Caco-2 (cell line): ENCODE data around the gene SLC43A3. TPM values are rescaled to one million over a fixed set of nuclear protein-coding genes. Genes with fewer than 3 reads are reported as not detected.

ENCODE experiments used
- BruUV-seq: library from RNA; stranded (reverse); fragments of 400-500 nt; replicated peaks from 2 replicates; lab custom pipeline; 2021; lab: Mats Ljungman, UMichigan
- CTCF ChIA-PET: fragments of 300-600 bp; sonication (Branson Sonifier 250); formaldehyde crosslinking; loops from one replicate; lab custom pipeline; 2022; ENCODE audit warnings: antibody characterized with exemption; lab: Charles Lee
- POLR2A ChIA-PET: fragments of 300-600 bp; sonication (Branson Sonifier 250); formaldehyde crosslinking; loops from one replicate; lab custom pipeline; 2022; ENCODE audit warnings: antibody characterized with exemption; lab: Charles Lee
- DNase-seq, 2 experiments: peaks; one replicate each; pipeline versions ENCODE4 v3.0.0 to v3.0.0-alpha.2; 2020 to 2022
- H3K27me3 ChIP-seq: replicated peaks from 2 replicates; pipeline ENCODE4 v1.6.0; 2011; ENCODE audit warnings: low read length; ENCODE audit not compliant: control insufficient read depth, insufficient read depth
- H3K36me3 ChIP-seq: 2 replicates; pipeline ENCODE4 v1.5.1; 2011; ENCODE audit warnings: low read length; ENCODE audit not compliant: control insufficient read depth, insufficient read depth
- H3K4me1 ChIP-seq: fragments of 250-450 bp; sonication (Bioruptor Pico); 2 replicates; pipeline ENCODE4 v1.5.1; 2020; ENCODE audit warnings: mild to moderate bottlenecking
- H3K4me3 ChIP-seq: 2 replicates; pipeline ENCODE4 v1.5.1; 2011; ENCODE audit warnings: low read depth, mild to moderate bottlenecking, control low read depth, low read length
- H3K9me3 ChIP-seq: fragments of 250-450 bp; sonication (Bioruptor Pico); 2 replicates; pipeline ENCODE4 v1.5.1; 2020; ENCODE audit warnings: mild to moderate bottlenecking, moderate library complexity
- H3K27ac Mint-ChIP-seq: one replicate; pipeline ENCODE4 v1.8.0; 2022; ENCODE audit warnings: mixed read lengths; ENCODE audit not compliant: unreplicated experiment
- H3K27me3 Mint-ChIP-seq: one replicate; pipeline ENCODE4 v1.8.0; 2022; ENCODE audit warnings: mixed read lengths; ENCODE audit not compliant: insufficient read depth, unreplicated experiment
- H3K36me3 Mint-ChIP-seq: one replicate; pipeline ENCODE4 v1.8.0; 2022; ENCODE audit warnings: mild to moderate bottlenecking, mixed read lengths; ENCODE audit not compliant: insufficient read depth, unreplicated experiment
- H3K4me1 Mint-ChIP-seq: one replicate; pipeline ENCODE4 v1.8.0; 2022; ENCODE audit warnings: low read depth, mixed read lengths; ENCODE audit not compliant: unreplicated experiment
- H3K4me3 Mint-ChIP-seq: one replicate; pipeline ENCODE4 v1.8.0; 2022; ENCODE audit warnings: mild to moderate bottlenecking, moderate library complexity, mixed read lengths; ENCODE audit not compliant: unreplicated experiment
- H3K9me3 Mint-ChIP-seq: one replicate; pipeline ENCODE4 v1.8.0; 2022; ENCODE audit warnings: mixed read lengths; ENCODE audit not compliant: unreplicated experiment
- intact Hi-C: fragments of 100-400 bp; cut with micrococcal nuclease; formaldehyde crosslinking; loops from one replicate; pipeline ENCODE4 v1.10.0; 2022; ENCODE audit not compliant: unreplicated experiment
- total RNA-seq: library from RNA; stranded (reverse); gene quantifications from 2 replicates; pipeline ENCODE4 v1.2.3, GENCODE V29; 2022
- TF ChIP-seq, protein P1 (sequence below), 2 experiments: fragments of 200-600 bp in 1 of 2; IDR thresholded peaks; 1 replicate in 1 of 2; 2 replicates in 1 of 2; pipeline versions ENCODE4 v1.5.1 to v1.8.0; 2011 to 2022; ENCODE audit warnings: antibody characterized with exemption in 1 of 2, control low read depth in 1 of 2, inconsistent platforms in 1 of 2, low read depth in 1 of 2, low read length in 1 of 2, mild to moderate bottlenecking in 1 of 2, moderate library complexity in 1 of 2; ENCODE audit not compliant: insufficient read depth in 1 of 2, severe bottlenecking in 1 of 2, unreplicated experiment in 1 of 2

The SLC43A3 gene
- total RNA-seq, 1 experiment from 2014 or later, result not detected

DNA sequence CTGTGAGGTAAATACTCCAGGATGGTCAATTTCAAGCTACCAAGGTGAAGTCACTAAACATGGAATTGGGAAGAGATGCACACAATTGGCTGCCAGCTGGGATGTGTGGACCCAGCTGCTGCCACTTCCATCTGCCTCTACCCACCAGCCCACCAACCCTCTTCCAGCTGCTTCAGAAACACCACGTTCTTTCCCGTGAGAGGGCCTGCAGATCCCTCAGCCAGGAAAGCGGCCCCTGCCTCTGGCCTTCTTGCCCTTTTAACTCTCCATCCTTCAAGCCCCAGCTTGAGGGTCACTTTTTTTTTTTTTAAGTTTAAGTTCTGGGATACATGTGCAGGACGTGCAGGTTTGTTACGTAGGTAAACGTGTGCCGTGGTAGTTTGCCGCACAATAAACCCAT, 65.9 kb downstream of the SLC43A3 start:
- no peak for DNase-seq
- H3K36me3 ChIP-seq, result no peaks in the 10 kb centered on the region
- H3K4me1 ChIP-seq, result peaks cover 40% of the 10 kb centered on the region
- no TSS peak for BruUV-seq
- Mint-ChIP-seq H3K4me3 (no peak overlapping the region), H3K9me3 (peaks cover 16% of the 10 kb centered on the region), H3K27ac (peak overlapping the region; percentile 37), H3K36me3 (peaks cover 6% of the 10 kb centered on the region), H3K27me3 (no peaks in the 10 kb centered on the region), H3K4me1 (peaks cover 27% of the 10 kb centered on the region)
- ChIA-PET POLR2A (interaction anchor here (0.6 kb wide), 2 partner anchors 11 to 93 kb away, joined by 3 to 14 read pairs; no protein-coding TSS in a partner anchor), CTCF (interaction anchor here (0.6 to 1.0 kb wide), 2 partner anchors 16 to 117 kb away, joined by 3 to 4 read pairs; no protein-coding TSS in a partner anchor)
- TF ChIP-seq, protein P1, sequence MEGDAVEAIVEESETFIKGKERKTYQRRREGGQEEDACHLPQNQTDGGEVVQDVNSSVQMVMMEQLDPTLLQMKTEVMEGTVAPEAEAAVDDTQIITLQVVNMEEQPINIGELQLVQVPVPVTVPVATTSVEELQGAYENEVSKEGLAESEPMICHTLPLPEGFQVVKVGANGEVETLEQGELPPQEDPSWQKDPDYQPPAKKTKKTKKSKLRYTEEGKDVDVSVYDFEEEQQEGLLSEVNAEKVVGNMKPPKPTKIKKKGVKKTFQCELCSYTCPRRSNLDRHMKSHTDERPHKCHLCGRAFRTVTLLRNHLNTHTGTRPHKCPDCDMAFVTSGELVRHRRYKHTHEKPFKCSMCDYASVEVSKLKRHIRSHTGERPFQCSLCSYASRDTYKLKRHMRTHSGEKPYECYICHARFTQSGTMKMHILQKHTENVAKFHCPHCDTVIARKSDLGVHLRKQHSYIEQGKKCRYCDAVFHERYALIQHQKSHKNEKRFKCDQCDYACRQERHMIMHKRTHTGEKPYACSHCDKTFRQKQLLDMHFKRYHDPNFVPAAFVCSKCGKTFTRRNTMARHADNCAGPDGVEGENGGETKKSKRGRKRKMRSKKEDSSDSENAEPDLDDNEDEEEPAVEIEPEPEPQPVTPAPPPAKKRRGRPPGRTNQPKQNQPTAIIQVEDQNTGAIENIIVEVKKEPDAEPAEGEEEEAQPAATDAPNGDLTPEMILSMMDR (IDR thresholded peaks at IDR 0.05; ENCODE audit: insufficient read depth in 1 of 2, low read depth in 1 of 2, low read length in 1 of 2, severe bottlenecking in 1 of 2, unreplicated experiment in 1 of 2), result no peak
- no peaks in the 10 kb centered on the region for H3K9me3 ChIP-seq
- no peaks in the 10 kb centered on the region for H3K27me3 ChIP-seq
- no peak overlapping the region for H3K4me3 ChIP-seq
- intact Hi-C loops, result loop anchor here (5.0 kb wide), 1 partner anchor 71 kb away; no protein-coding TSS in a partner anchor

- BruUV-seq, result no TSS peak
- DNase-seq, result peak; percentile 59 to 78
- CTCF ChIA-PET, result interaction anchor here (0.7 to 2.4 kb wide), 5 partner anchors 12 to 281 kb away, joined by 3 to 11 read pairs (median 3); partner anchors contain the start of gene UBE2L6
These were observed 66.8 kb downstream of the SLC43A3 start for GRCh38 chr11:57359896-57360690.

DNA sequence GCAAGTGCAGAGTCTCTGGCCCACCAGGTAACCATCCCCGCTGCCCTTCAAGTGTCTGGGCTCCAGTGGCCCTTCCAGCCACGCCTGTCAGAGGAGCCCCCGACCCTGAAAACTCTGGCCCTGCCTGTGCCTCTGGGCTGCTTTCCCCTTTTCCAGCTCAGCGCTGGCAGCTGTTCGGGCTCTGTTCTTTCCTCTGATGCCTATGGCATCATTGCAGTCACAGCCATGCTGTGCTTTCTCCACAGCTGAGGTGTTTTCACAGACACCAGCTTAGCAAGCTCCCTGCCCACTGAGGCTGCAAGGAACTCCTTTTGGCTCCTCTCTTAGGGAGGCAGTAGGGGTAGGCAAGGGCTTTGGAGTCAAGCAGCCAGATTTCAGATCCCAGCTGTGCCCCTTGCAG, 67.5 kb downstream of the SLC43A3 start:
- Histone ChIP-seq H3K9me3 (no peaks in the 10 kb centered on the region), H3K36me3 (no peaks in the 10 kb centered on the region), H3K4me1 (peaks cover 40% of the 10 kb centered on the region), H3K27me3 (no peaks in the 10 kb centered on the region), H3K4me3 (no peak overlapping the region)
- ChIA-PET POLR2A (no interaction called here), CTCF (interaction anchor here (0.7 to 2.4 kb wide), 3 partner anchors 12 to 281 kb away, joined by 3 to 11 read pairs (median 4); no protein-coding TSS in a partner anchor)
- no TSS peak for BruUV-seq
- intact Hi-C loops, result no loop called here
- Mint-ChIP-seq H3K36me3 (peaks cover 6% of the 10 kb centered on the region), H3K27ac (peak overlapping the region; percentile 74), H3K27me3 (no peaks in the 10 kb centered on the region), H3K4me1 (peaks cover 27% of the 10 kb centered on the region), H3K4me3 (no peak overlapping the region), H3K9me3 (peaks cover 16% of the 10 kb centered on the region)
- DNase-seq, result no peak
- TF ChIP-seq, protein P1 (IDR thresholded peaks at IDR 0.05; ENCODE audit: insufficient read depth in 1 of 2, low read depth in 1 of 2, low read length in 1 of 2, severe bottlenecking in 1 of 2, unreplicated experiment in 1 of 2), result no peak

More at GRCh38 chr11:57359896-57360690, 66.8 kb downstream of the SLC43A3 start:
- peak overlapping the region; percentile 25 for H3K4me3 Mint-ChIP-seq
- H3K4me1 Mint-ChIP-seq, result peaks cover 27% of the 10 kb centered on the region
- peaks cover 6% of the 10 kb centered on the region for H3K36me3 Mint-ChIP-seq
- POLR2A ChIA-PET, result no interaction called here
- TF ChIP-seq, protein P1 (IDR thresholded peaks at IDR 0.05; ENCODE audit: insufficient read depth in 1 of 2, low read depth in 1 of 2, low read length in 1 of 2, severe bottlenecking in 1 of 2, unreplicated experiment in 1 of 2), result no peak
- Histone ChIP-seq H3K9me3 (no peaks in the 10 kb centered on the region), H3K4me3 (no peak overlapping the region), H3K27me3 (no peaks in the 10 kb centered on the region), H3K36me3 (no peaks in the 10 kb centered on the region), H3K4me1 (peaks cover 40% of the 10 kb centered on the region)
- intact Hi-C loops, result loop anchor here (5.0 kb wide), 1 partner anchor 72 kb away; no protein-coding TSS in a partner anchor
- H3K9me3 Mint-ChIP-seq, result peaks cover 16% of the 10 kb centered on the region
- H3K27ac Mint-ChIP-seq, result peak overlapping the region; percentile 74
- no peaks in the 10 kb centered on the region for H3K27me3 Mint-ChIP-seq
